Heart left ventricle (tissue), 16 donors: ENCODE measurements around the gene CTNNA1. TPM values are rescaled to one million over a fixed set of nuclear protein-coding genes. Genes with fewer than 3 reads are reported as not detected.
"Not testable (repeated sequence)": the region's sequence is repeated elsewhere in the genome, so short reads cannot be mapped to it uniquely, and the experiment has no call there.

Experiments
- ATAC-seq, 4 donors: fragments of 200-7000 bp; cut with Tn5 transposase; one replicate each; pipeline ENCODE4 v1.9.1; 2020 to 2022; ENCODE audit warnings: moderate library complexity in 4 of 4, mild to moderate bottlenecking in 3 of 4, moderate number of reproducible peaks in 1 of 4
- DNase-seq, 5 donors: peaks; one replicate each; pipeline ENCODE4 v3.0.0-alpha.2; 2020
- H3K27ac ChIP-seq, 12 donors: fragments of 200-600 bp; sonication (generic) in 4 of 12; one replicate each; pipeline versions ENCODE4 v1.5.0 to v1.8.0; 2016 to 2022; ENCODE audit warnings: mild to moderate bottlenecking in 2 of 12
- H3K27me3 ChIP-seq, 9 donors: fragments of 200-600 bp; sonication (generic) in 2 of 9; one replicate each; pipeline versions ENCODE4 v1.5.1 to v1.8.0; 2016 to 2022; ENCODE audit warnings: mild to moderate bottlenecking in 3 of 9
- H3K36me3 ChIP-seq, 9 donors: fragments of 200-600 bp; sonication (generic) in 2 of 9; one replicate each; pipeline versions ENCODE4 v1.5.0 to v1.8.0; 2018 to 2022; ENCODE audit warnings: mild to moderate bottlenecking in 2 of 9
- H3K4me1 ChIP-seq, 12 donors: fragments of 200-600 bp; sonication (generic) in 4 of 12; one replicate each; pipeline versions ENCODE4 v1.5.0 to v1.8.0; 2016 to 2022; ENCODE audit warnings: mild to moderate bottlenecking in 3 of 12
- H3K4me3 ChIP-seq, 12 donors: fragments of 200-600 bp; sonication (generic) in 4 of 12; one replicate each; pipeline versions ENCODE4 v1.5.0 to v1.8.0; 2017 to 2022; ENCODE audit warnings: mild to moderate bottlenecking in 9 of 12, moderate library complexity in 4 of 12
- H3K9me3 ChIP-seq, 12 donors: fragments of 200-600 bp; sonication (generic) in 4 of 12; one replicate each; pipeline versions ENCODE4 v1.5.0 to v1.8.0; 2016 to 2022; ENCODE audit warnings: mild to moderate bottlenecking in 1 of 12
- POLR2A ChIP-seq, 2 donors: fragments of 450-650 bp; IDR thresholded peaks; one replicate each; pipeline ENCODE4 v1.6.1; 2017; ENCODE audit warnings: antibody characterized with exemption in 2 of 2, mild to moderate bottlenecking in 2 of 2, moderate library complexity in 2 of 2
- WGBS, 4 donors: extraction: QIAGEN DNeasy Blood & Tissue Kit in 2 of 4; methylation state at CpG; one replicate each; pipeline versions ENCODE4 v1.1.5 to v1.1.7; 2013 to 2018; 5-methylcytosine and 5-hydroxymethylcytosine counted together
- intact Hi-C, 10 donors: fragments of 100-400 bp; cut with DNase I; formaldehyde crosslinking; loops; one replicate each; pipeline versions ENCODE4 v1.11.1 to v1.14.2; 2022
- polyA plus RNA-seq, 2 donors: library from polyadenylated mRNA; stranded (reverse); fragments of 200-250 nt; gene quantifications; one replicate each; pipeline ENCODE4 v1.2.3, GENCODE V29; 2013
- total RNA-seq, 9 donors: library from RNA; depleted of rRNA in 2 of 9; stranded (reverse); fragments of >200 nt in 2 of 9; fragmentation: NEBNext Ultra II Directional in 3 of 9; extraction: Animal tissue kit (Norgen Biotek cat#: 25700) in 3 of 9; gene quantifications; one replicate each; pipeline versions ENCODE4 v1.1.0 to v1.2.4, GENCODE V29; 2016 to 2023
- TF ChIP-seq, protein P1 (sequence below), 12 donors: fragments of 200-600 bp; sonication (generic) in 4 of 12; IDR thresholded peaks; one replicate each; pipeline versions ENCODE4 v1.5.0 to v1.8.0; 2018 to 2022; ENCODE audit warnings: antibody characterized with exemption in 12 of 12, mild to moderate bottlenecking in 5 of 12
- donor health status: ischemic (EF 13 %, LVEDD 7.1; RV severe dilation, severe dysfunction).
- donor health status: healthy with polysubstance abuse.
- donor health status: DM: no; HTN: yes; CAD: no.
- donor health status: DM: no; HTN: no; CAD: no.
- donor health status: ischemic (EF 25% LVEDD 6.9; RV normal size, moderate dysfunction).
- donor health status: ischemic (EF 25% LVEDD 5.7; RV mildly dilated, moderate dysfunction).
- donor health status: healthy.
- donor health status: DM: yes; HTN: yes; CAD: no.
- donor health status: ischemic (EF 35%, LVEDD 5.7; RV mildly dilated, moderate dysfunction).
- donor health status: nonischemic (EF 11% LVEDD 7.7; RV severe dilation, severe dysfunction).
- donor health status: DM: yes; HTN: yes; CAD: no.
- donor health status: PGD.
- donor health status: ischemic (EF 29% LVEDD 5.4; RV normal size, mild dysfunction).
- donor health status: nonischemic (EF 23%, LVEDD 6.1; RV moderate dilation, normal function).

Gene CTNNA1
- total and polyA plus RNA-seq, 11 donors, result 140 to 460 (median 399) TPM

- DNase-seq (no peak), ATAC-seq (no peak)
- peaks cover 0 to 31% (median 5%) of the 10 kb centered on the region in 12 donors for H3K4me1 ChIP-seq
- TF ChIP-seq, protein P1, sequence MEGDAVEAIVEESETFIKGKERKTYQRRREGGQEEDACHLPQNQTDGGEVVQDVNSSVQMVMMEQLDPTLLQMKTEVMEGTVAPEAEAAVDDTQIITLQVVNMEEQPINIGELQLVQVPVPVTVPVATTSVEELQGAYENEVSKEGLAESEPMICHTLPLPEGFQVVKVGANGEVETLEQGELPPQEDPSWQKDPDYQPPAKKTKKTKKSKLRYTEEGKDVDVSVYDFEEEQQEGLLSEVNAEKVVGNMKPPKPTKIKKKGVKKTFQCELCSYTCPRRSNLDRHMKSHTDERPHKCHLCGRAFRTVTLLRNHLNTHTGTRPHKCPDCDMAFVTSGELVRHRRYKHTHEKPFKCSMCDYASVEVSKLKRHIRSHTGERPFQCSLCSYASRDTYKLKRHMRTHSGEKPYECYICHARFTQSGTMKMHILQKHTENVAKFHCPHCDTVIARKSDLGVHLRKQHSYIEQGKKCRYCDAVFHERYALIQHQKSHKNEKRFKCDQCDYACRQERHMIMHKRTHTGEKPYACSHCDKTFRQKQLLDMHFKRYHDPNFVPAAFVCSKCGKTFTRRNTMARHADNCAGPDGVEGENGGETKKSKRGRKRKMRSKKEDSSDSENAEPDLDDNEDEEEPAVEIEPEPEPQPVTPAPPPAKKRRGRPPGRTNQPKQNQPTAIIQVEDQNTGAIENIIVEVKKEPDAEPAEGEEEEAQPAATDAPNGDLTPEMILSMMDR (IDR thresholded peaks at IDR 0.05), result no peak
- no peaks in the 10 kb centered on the region for H3K9me3 ChIP-seq
- H3K36me3 ChIP-seq, result peaks cover 0 to 52% (median 29%) of the 10 kb centered on the region in 9 donors
- no peak overlapping the region for H3K4me3 ChIP-seq
- intact Hi-C loops, result loop anchor here in 1 of 10 donors (5.0 kb wide), 1 partner anchor 52 kb away; no protein-coding TSS in a partner anchor
- no peaks in the 10 kb centered on the region for H3K27me3 ChIP-seq
- H3K27ac ChIP-seq, result no peak overlapping the region
These were observed 56.2 kb downstream of the CTNNA1 start for GRCh38 chr5:138809391-138809790.

- ATAC-seq, H3K9me3 ChIP-seq, H3K27ac ChIP-seq, H3K27me3 ChIP-seq, H3K4me3 ChIP-seq, DNase-seq: not testable (repeated sequence)
- Histone ChIP-seq H3K4me1 (peaks cover 0 to 28% (median 4%) of the 10 kb centered on the region in 12 donors), H3K36me3 (peaks cover 0 to 60% (median 40%) of the 10 kb centered on the region in 9 donors)
- intact Hi-C loops, result loop anchor here in 1 of 10 donors (10.0 kb wide), 1 partner anchor 166 kb away; no protein-coding TSS in a partner anchor
- 93 to 99% (median 96%) methylated on average over 7 to 29 of the region's 35 CpGs for WGBS, 4 donors
These were observed 57.6 kb downstream of the CTNNA1 start for GRCh38 chr5:138810861-138811260.

GRCh38 chr5:138815529-138815928 is 62.3 kb downstream of the CTNNA1 start:
- intact Hi-C loops, result loop anchor here in 1 of 10 donors (10.0 kb wide), 1 partner anchor 171 kb away; no protein-coding TSS in a partner anchor
- Histone ChIP-seq H3K27me3 (no peaks in the 10 kb centered on the region), H3K4me3 (no peak overlapping the region), H3K36me3 (peaks cover 0 to 55% (median 39%) of the 10 kb centered on the region in 9 donors), H3K27ac (no peak overlapping the region), H3K4me1 (peaks cover 0 to 33% (median 12%) of the 10 kb centered on the region in 12 donors), H3K9me3 (peaks cover 0 to 8% (median 0%) of the 10 kb centered on the region in 12 donors)
- WGBS, 4 donors, result 84 to 94% (median 90%) methylated on average over 5 of the region's 5 CpGs
- DNase-seq, result no peak
- TF ChIP-seq, protein P1 (IDR thresholded peaks at IDR 0.05), result no peak
- TF ChIP-seq POLR2A (IDR thresholded peaks at IDR 0.05), result no peak
- no peak for ATAC-seq

DNA sequence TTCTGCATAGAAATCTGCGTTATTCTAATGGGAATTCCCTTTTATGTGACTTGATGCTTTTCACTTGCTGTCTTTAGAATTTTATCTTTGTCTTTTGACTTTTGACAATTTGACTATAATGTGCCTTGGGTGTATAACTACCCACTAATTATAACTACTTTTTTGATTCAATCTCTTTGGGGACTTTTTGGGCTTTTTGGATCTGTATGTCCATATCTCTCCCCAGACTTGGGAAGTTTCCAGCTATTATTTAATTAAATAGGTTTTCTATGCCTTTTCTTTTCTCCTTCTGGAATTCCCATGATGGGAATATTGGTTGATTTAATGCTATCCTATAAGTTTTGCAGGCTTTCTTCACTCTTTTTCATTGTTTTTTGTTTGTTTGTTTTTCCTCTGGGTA is 64.0 kb downstream of the CTNNA1 start:
- H3K27me3 ChIP-seq, result no peaks in the 10 kb centered on the region
- peaks cover 0 to 49% (median 34%) of the 10 kb centered on the region in 9 donors for H3K36me3 ChIP-seq
- H3K4me3 ChIP-seq, result no peak overlapping the region
- intact Hi-C loops, result loop anchor here in 1 of 10 donors (10.0 kb wide), 1 partner anchor 172 kb away; no protein-coding TSS in a partner anchor
- WGBS, 4 donors, result 96 to 98% (median 98%) methylated on average over 1 of the region's 1 CpG
- no peak for ATAC-seq
- DNase-seq, result no peak
- H3K27ac ChIP-seq, result no peak overlapping the region
- peaks cover 3 to 50% (median 24%) of the 10 kb centered on the region in 12 donors for H3K4me1 ChIP-seq
- H3K9me3 ChIP-seq, result peaks cover 0 to 8% (median 0%) of the 10 kb centered on the region in 12 donors
- TF ChIP-seq POLR2A (IDR thresholded peaks at IDR 0.05), result no peak
- TF ChIP-seq, protein P1 (IDR thresholded peaks at IDR 0.05), result no peak
